GM18867 (cell line): ENCODE results near the gene SPATA6L.
A peak's percentile ranks its signal among the peaks of the same experiment; 100 is the strongest.

Experiments used
- ATAC-seq: cut with Tn5 transposase; IDR thresholded peaks from one replicate; pipeline ENCODE4 v1.9.1; 2021; ENCODE audit warnings: mild to moderate bottlenecking, moderate library complexity; ENCODE audit not compliant: unreplicated experiment

The SPATA6L gene

DNA sequence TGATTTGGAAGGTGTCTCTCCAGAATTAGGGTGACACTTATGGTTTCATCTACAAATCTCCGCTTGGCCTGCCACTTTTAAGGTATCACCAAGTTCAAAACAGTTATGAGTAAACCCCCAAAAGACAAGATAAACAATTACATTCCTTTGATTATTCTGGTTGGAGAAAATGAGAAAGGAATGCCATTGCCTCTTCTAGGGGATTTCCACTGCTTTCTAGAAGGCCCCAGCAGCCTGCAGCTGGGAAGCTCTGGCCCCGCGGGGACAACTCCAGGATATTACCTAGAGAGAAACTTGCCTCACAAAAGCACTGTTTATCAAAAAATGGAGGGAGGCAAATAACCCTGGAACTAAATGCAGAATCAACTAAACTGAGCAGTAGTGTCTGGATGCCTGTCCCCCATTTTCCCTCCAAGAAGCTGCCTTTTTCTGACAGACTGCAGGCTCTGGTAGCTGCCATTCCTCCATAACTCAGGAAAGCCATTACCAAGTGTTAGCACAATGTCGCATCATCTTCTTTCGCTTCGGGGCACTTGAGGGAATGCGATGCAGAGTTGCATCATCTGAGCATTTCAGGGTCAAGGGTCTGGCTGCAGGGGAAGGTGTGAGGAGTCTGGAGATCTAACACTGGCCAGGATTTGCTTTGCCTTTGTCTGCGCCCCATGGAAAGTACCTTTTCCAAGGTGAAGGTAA, 75.7 kb downstream of the SPATA6L start:
- no peak for ATAC-seq

DNA sequence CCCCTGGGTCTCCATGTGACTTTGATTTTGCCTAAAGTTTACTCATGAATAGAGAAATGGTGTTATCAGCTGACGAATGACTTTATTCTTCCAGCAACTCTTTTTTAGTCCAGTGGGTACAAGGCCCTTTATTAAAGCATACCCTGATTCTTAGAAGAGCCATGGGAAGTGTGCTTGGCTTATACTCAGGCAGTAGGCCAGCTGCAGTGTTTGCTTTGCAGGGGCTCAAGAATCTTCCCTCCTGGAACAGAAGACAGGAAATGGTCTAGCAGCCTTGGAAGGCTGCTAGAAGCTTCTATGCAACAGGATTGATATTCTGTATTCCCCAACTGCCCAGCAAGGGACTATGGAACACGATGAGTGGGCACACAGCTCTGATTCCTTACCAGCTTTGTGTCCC, 77.6 kb downstream of the SPATA6L start:
- no peak for ATAC-seq

DNA sequence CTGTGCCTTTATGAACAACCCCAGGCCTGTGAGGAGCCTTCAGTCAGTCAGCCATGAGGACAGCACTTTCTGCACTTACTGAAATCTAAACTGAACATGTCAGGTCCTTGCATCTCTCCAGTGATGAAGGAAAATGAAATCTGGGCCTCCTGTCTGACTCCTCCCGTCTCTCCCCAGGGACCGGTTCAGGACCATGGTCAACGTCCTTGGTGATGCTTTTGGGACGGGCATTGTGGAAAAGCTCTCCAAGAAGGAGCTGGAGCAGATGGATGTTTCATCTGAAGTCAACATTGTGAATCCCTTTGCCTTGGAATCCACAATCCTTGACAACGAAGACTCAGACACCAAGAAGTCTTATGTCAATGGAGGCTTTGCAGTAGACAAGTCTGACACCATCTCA, 81.1 kb downstream of the SPATA6L start:
- ATAC-seq = no peak

DNA sequence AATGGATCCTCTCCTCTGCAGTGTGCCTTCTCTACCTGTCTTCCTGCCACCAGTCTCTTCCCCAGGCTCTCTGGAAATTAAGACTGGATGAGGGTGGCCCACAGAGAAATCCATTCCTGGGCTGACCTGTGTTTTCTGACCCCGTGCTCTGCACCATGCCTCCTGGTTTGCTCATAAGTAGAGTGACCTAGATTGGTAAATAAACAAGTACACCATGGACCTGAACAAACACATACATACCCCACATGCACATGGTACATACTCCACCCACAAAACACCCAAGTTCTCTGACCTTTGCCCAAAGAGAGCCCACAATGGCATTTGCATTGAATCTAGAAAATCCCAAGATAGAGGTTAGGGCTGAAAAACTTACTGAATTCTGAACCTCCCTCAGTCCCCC, 81.6 kb downstream of the SPATA6L start:
- no peak for ATAC-seq

DNA sequence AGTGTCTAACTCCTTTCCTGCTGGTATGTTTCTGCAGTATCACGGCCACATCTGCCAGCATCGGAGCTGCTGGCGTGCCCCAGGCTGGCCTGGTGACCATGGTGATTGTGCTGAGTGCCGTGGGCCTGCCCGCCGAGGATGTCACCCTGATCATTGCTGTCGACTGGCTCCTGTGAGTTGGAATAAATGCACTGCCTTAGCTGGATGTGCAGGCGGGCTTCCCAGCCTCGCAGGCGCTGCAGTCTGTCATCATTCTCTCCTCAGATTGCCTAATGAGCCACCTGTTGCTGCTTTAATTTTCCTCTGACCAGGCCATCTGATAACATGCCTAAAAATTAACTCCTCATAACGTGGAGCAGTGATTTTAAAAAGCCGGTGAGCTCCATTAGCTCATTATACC, 83.3 kb downstream of the SPATA6L start:
- ATAC-seq = no peak

DNA sequence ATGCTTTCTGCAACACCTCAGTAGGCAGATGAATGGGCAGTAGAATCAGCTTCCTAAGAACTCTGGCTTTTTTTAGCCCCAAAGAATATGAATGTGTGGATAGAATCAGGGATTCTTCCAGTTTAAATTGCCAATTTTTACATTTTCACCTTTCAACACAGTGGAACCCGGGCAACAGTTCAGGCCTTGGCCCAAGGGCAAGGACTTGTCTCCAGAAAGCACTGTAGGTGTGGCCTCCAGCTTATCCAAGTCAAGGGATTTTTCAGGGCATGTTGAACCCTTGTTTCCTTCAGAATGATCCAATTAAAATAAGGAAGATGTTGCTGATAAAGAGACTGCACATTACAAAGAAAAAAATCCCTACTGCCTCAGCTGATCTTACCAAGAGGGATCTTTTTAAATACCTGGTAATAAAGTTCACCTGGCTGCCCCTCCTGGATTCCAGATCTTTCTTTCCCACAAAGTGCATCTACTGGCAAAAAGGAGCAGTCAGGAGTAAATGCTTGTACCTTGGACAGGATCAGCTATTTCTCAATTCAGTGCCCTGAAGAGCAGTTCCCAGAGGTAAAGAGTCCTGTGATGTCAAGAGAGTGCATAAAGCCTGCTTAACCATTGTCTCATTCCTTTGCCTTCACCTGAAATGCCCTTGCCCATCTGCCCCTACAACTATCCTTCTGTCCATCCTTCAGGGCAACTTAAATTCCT, 84.3 kb downstream of the SPATA6L start:
- no peak for ATAC-seq

DNA sequence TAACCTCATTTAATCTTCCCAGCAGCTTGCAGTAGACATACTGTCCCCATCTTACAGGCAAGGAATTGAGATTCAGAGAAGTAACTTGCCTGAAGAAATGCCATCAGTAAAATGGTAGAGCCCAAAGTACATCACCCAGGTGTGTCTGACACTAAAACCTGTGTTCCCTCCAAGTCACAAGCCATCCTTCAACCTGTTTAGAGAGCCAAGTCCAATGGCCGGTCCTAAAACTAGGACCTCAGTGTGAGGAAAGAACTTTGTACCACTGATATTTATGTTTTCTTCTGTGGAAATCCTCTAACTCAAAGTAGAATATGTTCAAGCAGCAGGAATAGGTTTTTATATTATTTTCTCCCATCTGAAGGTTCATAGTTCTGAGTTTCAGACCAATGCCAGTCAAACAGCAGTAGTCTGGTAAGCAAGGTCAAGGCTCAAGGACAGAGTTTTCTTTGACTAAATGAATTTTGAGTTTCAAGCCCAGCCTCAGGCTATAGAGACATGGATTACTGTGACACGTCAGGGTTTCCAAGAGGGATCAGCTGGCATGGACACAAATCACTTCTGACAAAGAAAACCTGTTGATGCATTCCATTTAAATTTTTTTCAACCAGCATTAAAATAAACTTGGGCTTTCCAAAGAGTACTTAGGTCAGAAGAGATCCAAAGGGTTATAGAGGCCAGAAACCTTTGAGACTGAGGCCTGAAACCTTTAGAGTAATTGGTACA, 85.1 kb downstream of the SPATA6L start:
- no peak for ATAC-seq

DNA sequence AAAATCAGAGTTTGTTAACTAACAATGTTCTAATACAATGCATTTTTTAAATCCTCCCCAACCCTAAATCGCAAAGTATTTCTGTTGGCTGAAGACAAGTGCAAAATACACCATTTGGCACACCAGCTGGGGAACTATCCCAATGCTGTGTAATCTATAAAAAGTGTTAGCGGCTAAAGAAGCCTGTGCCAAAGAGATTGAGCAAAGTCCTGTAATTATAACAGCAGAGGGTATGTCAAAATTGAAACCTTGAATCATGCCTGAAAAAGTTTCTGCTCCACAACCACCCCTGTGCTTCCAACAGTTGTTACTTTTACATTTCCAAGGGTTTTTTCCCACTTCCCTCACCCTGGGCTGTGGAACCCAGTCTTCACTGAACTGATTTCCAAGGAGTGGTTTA, 87.3 kb downstream of the SPATA6L start:
- no peak for ATAC-seq

DNA sequence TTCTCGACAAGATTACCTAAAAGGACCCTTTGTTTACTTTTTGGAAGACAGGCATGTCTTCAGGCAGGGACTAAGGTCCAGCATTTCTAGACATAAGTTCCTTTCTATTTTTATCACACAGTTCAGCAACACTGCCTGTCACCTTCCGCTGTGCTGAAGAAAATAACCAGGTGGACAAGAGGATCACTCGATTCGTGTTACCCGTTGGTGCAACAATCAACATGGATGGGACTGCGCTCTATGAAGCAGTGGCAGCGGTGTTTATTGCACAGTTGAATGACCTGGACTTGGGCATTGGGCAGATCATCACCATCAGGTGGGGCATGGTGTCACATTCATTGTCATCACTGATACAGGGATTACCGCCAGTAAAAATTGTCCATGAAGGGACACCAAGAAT, 89.8 kb downstream of the SPATA6L start:
- ATAC-seq = no peak

DNA sequence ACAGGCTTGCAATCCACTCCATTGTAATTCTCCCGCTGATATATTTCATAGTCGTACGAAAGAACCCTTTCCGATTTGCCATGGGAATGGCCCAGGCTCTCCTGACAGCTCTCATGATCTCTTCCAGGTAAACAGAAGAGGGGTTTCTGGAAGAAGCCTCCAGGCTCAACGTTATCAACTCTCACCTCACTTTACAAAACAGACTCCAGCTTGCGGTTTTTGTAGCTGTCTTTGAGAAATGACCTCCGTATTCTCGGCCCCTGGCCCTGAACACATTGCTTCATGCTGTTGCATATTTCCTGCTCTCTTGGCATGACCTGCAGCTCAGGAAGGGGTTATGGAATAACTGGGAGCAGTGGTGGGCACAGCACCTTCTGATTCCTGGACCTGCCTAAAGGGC, 90.3 kb downstream of the SPATA6L start:
- ATAC-seq = no peak

DNA sequence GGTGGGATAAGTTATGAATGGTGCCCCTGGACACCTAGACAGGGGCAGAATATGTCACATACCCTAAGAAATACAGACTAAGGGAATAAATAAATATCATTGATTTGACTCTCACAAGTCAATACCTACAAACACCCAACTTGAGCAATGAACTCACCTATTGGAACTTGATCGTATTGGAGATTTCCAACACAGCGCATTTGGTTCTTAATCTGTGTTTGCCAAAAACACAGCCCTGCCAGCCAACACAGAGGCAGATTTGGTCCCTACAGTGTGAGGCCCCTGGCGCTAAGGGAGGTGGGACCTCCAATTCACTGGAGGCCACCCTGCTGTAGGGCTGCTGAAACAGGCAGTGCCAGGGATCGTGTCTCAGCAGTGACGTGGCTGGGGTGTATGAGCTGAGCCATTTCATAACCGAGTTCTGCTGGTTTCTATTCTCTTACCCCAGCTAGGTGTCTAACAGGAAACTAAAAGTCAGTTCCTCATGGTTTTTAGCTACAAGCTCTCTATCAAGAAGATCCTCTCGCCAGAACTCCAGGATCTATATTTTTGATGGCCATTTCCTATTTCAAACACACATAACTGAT, 91.5 kb downstream of the SPATA6L start:
- peak; percentile 71 for ATAC-seq

DNA sequence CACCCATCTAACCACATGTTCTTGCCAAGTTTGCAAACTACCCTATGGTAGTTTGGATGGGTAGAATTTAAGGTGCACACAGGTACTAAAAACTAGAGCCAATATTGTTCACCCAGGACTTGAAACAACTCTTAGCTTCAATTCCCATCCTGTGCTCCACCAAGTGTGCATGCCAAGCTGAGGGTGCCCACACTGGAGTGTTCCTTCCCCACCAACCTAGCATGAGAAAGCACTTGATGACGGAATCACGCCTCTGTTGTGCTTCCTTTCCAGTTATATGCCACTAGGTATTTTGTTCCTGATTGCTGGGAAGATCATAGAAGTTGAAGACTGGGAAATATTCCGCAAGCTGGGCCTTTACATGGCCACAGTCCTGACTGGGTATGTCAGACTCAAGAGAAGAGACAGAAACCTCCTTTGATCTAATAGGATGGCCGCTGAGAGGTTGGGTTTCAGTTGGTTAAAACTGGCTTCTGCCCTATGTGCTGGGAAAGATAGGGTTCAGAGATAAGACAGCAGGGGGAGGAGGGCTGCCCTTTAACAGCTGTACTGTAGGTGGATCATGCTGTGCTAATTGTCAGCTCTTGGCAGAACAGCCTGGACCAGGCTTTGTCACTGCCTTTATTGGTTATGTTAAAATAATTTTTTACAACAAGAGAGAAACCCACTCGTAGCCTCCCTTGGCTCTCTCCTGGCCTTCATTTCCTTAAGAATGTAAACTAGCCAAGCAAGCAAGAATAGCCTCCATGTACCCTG, 92.5 kb downstream of the SPATA6L start:
- no peak for ATAC-seq

DNA sequence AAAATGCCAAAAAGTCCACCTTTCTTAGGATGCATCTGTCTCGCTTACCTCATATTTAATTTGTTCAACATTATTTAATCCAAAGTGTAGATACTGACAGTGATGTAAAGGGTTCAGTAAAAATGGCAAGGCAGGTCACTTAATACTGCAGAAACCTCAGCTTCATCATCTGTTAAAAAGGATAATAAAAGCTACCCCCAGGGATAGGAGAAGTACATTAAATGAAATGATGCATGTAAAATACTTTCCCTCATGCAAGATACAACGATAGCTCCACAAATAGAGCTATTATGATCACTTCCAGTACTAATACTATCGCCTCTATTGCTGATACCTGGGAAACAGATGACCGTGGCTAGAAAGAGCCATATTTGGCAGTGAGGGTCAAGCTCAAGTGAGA, 93.1 kb downstream of the SPATA6L start:
- ATAC-seq = no peak

DNA sequence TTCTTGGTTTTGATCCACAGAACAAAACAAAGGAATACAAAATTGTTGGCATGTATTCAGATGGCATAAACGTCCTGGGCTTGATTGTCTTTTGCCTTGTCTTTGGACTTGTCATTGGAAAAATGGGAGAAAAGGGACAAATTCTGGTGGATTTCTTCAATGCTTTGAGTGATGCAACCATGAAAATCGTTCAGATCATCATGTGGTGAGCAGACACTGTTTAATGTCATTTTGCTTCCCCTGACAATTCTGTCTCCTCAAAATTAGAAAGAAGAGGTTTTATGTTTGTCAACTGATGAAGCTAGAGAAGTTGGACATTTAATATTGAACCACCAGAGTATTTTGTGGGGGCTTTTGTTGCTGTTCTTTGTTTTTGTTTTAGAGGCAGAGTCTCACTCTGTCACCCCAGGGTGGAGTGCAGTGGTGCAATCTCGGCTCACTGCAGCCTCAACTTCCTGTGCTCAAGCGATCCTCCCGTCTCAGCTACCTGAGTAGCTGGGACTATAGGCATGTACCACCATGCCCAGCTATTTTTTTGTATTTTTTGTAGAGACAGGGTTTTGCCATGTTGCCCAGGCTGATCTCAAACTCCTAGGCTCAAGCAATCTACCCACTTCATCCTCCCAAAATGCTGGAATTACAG, 94.0 kb downstream of the SPATA6L start:
- ATAC-seq = no peak

DNA sequence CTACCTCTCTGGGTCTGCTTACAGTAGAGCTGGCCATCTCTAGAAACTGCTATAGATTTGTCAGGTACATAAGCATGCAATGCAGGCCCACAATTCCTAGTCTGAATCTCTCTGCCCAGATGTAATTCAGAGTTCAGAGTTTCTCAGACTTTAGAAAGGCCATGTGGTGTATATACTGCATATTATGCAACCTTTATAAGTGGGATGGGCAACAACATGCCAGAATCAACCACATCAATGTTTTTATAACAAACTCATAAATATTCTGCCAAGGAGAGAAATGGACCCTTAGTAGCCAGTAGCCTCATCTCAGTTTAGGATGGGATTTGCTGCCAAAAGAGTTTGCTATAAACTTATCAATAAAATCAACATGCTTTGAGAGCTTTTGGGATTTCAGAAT, 97.2 kb downstream of the SPATA6L start:
- no peak for ATAC-seq

DNA sequence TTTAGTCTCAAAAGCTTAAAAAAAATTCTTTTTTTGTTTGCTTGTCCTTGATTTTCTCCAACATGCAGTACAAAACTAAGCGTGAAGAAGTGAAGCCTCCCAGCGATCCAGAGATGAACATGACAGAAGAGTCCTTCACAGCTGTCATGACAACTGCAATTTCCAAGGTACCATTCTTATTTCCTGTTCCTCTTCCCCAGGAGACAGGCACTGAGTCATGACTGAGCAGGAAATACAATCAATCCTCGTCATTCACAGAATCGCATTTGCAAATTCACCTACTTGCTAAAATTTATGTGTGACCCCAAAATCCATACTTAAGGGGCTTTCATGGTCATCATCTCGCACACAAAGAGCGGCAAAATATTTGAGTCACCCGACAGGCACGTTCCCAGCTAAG, 98.7 kb downstream of the SPATA6L start:
- no peak for ATAC-seq

DNA sequence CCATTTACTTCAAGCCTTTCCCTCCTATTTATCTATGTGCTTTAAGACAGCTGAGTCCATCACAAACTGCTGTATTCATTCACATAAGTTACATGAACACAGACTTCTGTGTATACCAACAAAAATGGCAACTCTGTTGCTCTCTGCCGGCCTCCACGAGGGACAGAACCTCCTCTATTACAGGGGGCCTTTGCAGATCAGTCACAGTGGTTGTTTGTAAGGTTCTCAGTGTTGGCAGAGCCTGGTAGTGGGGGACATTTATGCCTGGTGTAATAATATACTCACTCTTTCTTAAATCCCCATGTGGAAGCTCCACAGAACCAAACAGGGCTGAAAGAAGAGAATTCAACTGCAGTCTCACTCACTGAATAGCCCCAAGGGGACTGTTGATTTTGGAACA, 99.5 kb downstream of the SPATA6L start:
- ATAC-seq = no peak

DNA sequence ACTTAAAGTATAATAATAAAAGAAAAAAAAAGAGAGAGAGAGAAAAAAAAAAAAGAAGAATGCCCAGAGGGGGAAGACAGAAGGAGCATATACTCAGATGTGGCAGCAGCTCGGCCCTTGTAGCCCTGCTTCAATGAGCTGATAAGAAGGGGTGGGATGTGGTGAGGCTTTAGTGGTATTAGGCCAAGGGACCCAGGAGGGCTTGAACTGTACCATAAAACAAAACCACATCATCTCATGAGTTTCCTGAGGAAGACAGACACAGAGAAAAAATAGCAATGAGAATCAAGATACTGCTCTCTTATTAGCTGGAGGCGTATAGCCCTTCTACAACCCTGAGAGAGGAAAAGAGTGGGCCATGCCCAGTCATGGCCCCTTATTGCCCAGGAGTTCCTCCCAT, 103.2 kb downstream of the SPATA6L start:
- no peak for ATAC-seq

DNA sequence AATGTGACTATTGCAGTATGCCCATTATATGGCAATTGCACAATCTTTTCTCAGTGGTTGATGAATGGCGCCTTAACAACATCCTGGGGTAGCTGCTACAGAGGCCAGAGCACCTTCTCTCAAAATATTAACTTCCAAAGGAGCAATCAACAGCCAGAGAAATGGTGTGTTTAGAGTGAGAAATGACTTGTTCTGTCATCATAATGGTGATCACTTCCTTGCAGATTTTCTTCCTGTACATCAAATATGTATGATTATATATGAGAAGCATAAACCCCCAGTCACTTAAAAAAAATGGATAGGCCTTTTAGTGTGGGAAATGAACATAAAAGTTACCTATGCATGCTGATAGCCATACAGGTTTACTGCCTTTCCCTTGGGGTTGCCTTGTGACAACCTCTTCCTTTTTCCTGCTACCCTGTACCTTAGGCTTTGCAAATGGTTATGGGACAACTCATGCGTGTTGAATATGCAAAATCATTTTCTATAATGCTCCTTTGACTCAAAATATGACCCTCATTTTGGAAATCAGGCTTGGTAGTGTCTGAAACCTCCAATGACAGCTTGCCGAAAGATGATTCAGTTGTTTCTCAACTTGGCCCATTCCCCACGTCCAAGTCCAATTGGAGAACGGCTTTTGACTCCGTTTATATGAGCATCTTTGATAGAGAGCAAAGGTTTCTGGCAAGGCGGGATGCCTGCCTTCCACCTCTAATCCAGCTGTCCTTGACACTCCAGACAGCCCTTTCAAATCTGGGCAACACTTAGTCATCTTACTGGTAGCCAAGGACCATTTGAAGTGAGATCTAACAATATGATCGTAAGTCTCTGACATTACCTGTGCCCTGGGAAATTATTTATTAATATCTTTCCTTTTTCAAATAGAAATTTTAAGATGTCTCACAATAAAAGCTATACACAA, 106.8 kb downstream of the SPATA6L start:
- peak; percentile 79 for ATAC-seq
